HFFc6 (cell line): Measurements from ENCODE around the gene BST1. TPM values are rescaled to one million over a fixed set of nuclear protein-coding genes. Genes with fewer than 3 reads are reported as not detected.

Experiments used
- DNase-seq: peaks from one replicate; pipeline ENCODE4 v3.0.0-alpha.2; 2018
- H3K27ac Mint-ChIP-seq: 2 replicates; pipeline ENCODE4 v1.8.0; 2020; ENCODE audit warnings: mild to moderate bottlenecking, mixed read lengths
- H3K27me3 Mint-ChIP-seq: 2 replicates; pipeline ENCODE4 v1.8.0; 2021; ENCODE audit warnings: mild to moderate bottlenecking, moderate library complexity, mixed read lengths; ENCODE audit not compliant: insufficient read depth
- H3K36me3 Mint-ChIP-seq: 2 replicates; pipeline ENCODE4 v1.8.0; 2021; ENCODE audit warnings: low read depth, mixed read lengths
- H3K4me1 Mint-ChIP-seq: 2 replicates; pipeline ENCODE4 v1.8.0; 2020; ENCODE audit warnings: low read depth, mixed read lengths
- H3K4me3 Mint-ChIP-seq: 2 replicates; pipeline ENCODE4 v1.8.0; 2020; ENCODE audit warnings: mild to moderate bottlenecking, moderate library complexity, mixed read lengths
- H3K9me3 Mint-ChIP-seq: 2 replicates; pipeline ENCODE4 v1.8.0; 2020; ENCODE audit warnings: mild to moderate bottlenecking, mixed read lengths
- CTCF ChIP-seq: fragments of 200-600 bp; sonication (generic); IDR thresholded peaks from 2 replicates; pipeline ENCODE4 v1.5.0; 2021; ENCODE audit warnings: antibody characterized with exemption, mild to moderate bottlenecking
- total RNA-seq, 6 experiments: library from RNA; stranded (reverse); fragmentation: NEBNext Ultra II Directional; extraction: Animal tissue kit (Norgen Biotek cat#: 25700); gene quantifications; 2 replicates in 1 of 6; 3 replicates in 5 of 6; pipeline ENCODE4 v1.2.3, GENCODE V29; 2021

BST1 gene
- total RNA-seq, 6 experiments from 2014 or later, result 2.4 to 4.2 (median 2.8) TPM

- peak overlapping the region; percentile 98 for H3K4me3 Mint-ChIP-seq
- no peak for DNase-seq
- peaks cover 4% of the 10 kb centered on the region; the same call in 1 of the 2 replicates for H3K9me3 Mint-ChIP-seq
- TF ChIP-seq CTCF, result no peak
- no peaks in the 10 kb centered on the region for H3K27me3 Mint-ChIP-seq
- H3K27ac Mint-ChIP-seq, result peak overlapping the region; percentile 98
- H3K36me3 Mint-ChIP-seq, result peaks cover 62% of the 10 kb centered on the region
- peaks cover 68% of the 10 kb centered on the region for H3K4me1 Mint-ChIP-seq
These were observed 19.7 kb upstream of the BST1 start for GRCh38 chr4:15683143-15683495.

GRCh38 chr4:15684498-15684897, 18.4 kb upstream of the BST1 start:
- Mint-ChIP-seq H3K27ac (no peak overlapping the region), H3K4me1 (peaks cover 69% of the 10 kb centered on the region), H3K36me3 (peaks cover 68% of the 10 kb centered on the region), H3K27me3 (no peaks in the 10 kb centered on the region), H3K9me3 (peaks cover 4% of the 10 kb centered on the region; the same call in 1 of the 2 replicates), H3K4me3 (no peak overlapping the region)
- DNase-seq, result no peak
- no peak for TF ChIP-seq CTCF

- H3K27me3 Mint-ChIP-seq, result no peaks in the 10 kb centered on the region
- no peak for TF ChIP-seq CTCF
- H3K4me3 Mint-ChIP-seq, result no peak overlapping the region
- peaks cover 88% of the 10 kb centered on the region for H3K4me1 Mint-ChIP-seq
- H3K9me3 Mint-ChIP-seq, result no peaks in the 10 kb centered on the region
- no peak overlapping the region for H3K27ac Mint-ChIP-seq
- DNase-seq, result no peak
- H3K36me3 Mint-ChIP-seq, result peaks cover 49% of the 10 kb centered on the region
These were observed 14.8 kb upstream of the BST1 start for GRCh38 chr4:15688051-15688450.

- Mint-ChIP-seq H3K27ac (peak overlapping the region; percentile 79), H3K4me1 (peaks cover 83% of the 10 kb centered on the region), H3K4me3 (no peak overlapping the region)
These were observed 13.3 kb upstream of the BST1 start for GRCh38 chr4:15689540-15689939.

GRCh38 chr4:15690020-15690809, 12.7 kb upstream of the BST1 start:
- Mint-ChIP-seq H3K27ac (peak overlapping the region; percentile 79), H3K9me3 (no peaks in the 10 kb centered on the region), H3K27me3 (no peaks in the 10 kb centered on the region), H3K36me3 (peaks cover 40% of the 10 kb centered on the region), H3K4me3 (peak overlapping the region; percentile 71), H3K4me1 (peaks cover 84% of the 10 kb centered on the region)
- DNase-seq, result peak; percentile 91
- no peak; the same call in 1 of the 2 replicates for TF ChIP-seq CTCF

More at GRCh38 chr4:15689540-15689939, 13.3 kb upstream of the BST1 start:
- H3K27me3 Mint-ChIP-seq, result no peaks in the 10 kb centered on the region
- H3K9me3 Mint-ChIP-seq, result no peaks in the 10 kb centered on the region
- peaks cover 45% of the 10 kb centered on the region for H3K36me3 Mint-ChIP-seq
- TF ChIP-seq CTCF, result no peak
- no peak for DNase-seq
